ENCODE data around the gene EHBP1L1. TPM values are rescaled to one million over a fixed set of nuclear protein-coding genes. Genes with fewer than 3 reads are reported as not detected.

The EHBP1L1 gene
- total and polyA plus RNA-seq, 12 donors = 30.8 to 113 (median 53.9) TPM

DNA sequence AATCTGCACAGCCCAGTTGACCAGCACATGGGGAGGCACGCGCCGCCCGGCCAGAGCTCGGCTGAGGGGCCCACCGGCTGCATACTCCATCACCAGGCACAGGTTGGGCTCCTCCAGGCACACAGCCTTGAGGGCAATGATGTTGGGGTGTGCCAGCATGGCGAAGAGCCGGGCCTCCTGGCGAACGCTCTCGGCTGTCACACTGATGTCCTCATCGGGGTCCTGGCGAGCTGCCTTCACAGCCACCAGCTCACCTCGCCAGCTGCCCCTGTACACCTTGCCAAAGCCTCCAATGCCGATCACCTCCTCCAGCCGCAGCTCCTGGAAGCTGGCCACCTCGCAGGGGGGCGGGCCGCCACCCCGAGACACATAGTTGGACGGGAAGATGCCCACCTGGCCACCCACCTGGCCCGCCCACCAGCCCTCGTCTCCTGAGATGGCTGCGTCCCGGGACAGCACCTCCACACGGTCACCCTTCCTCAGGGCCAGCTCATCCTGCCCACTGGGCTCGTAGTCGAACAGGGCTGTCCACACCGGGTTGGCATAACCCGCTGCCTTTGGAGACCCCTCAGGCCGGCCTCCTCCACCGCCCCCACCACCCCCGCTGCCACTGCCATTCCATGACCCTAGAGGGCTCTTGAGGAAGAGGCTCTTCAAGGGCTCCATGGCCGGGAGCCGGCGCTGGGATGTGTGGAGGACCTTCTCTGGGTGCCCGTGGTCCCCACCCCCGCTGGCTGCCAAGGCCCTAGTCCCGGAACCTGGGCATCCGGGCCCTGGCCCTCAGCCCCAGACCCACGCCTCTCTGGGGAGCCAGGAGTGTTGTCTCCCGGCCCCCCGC is 37.5 kb downstream of the EHBP1L1 start:
- ATAC-seq = no peak
- Histone ChIP-seq H3K4me1 (peaks cover 36 to 71% (median 63%) of the 10 kb centered on the region in 9 donors), H3K27ac (peak overlapping the region; percentile 88 to 100 (median 98)), H3K27me3 (no peaks in the 10 kb centered on the region), H3K4me3 (peak overlapping the region; percentile 51 to 99 (median 97)), H3K36me3 (peaks cover 2 to 53% (median 12%) of the 10 kb centered on the region in 9 donors), H3K9me3 (no peaks in the 10 kb centered on the region)
- TF ChIP-seq, protein P1, sequence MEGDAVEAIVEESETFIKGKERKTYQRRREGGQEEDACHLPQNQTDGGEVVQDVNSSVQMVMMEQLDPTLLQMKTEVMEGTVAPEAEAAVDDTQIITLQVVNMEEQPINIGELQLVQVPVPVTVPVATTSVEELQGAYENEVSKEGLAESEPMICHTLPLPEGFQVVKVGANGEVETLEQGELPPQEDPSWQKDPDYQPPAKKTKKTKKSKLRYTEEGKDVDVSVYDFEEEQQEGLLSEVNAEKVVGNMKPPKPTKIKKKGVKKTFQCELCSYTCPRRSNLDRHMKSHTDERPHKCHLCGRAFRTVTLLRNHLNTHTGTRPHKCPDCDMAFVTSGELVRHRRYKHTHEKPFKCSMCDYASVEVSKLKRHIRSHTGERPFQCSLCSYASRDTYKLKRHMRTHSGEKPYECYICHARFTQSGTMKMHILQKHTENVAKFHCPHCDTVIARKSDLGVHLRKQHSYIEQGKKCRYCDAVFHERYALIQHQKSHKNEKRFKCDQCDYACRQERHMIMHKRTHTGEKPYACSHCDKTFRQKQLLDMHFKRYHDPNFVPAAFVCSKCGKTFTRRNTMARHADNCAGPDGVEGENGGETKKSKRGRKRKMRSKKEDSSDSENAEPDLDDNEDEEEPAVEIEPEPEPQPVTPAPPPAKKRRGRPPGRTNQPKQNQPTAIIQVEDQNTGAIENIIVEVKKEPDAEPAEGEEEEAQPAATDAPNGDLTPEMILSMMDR (IDR thresholded peaks at IDR 0.05) = no peak
- intact Hi-C loops (cut with DNase I) = loop anchor here in 3 of 10 donors (5.0 kb wide), 2 partner anchors 41 to 71 kb away; partner anchors contain the start of genes FAM89B (in 2 of the 3) and ZNRD2 (in 2 of the 3)
- WGBS, 2 donors = 23 to 26% methylated on average over 39 to 43 of the region's 43 CpGs
- peak in 1 of 2 donors; percentile 43 for DNase-seq

DNA sequence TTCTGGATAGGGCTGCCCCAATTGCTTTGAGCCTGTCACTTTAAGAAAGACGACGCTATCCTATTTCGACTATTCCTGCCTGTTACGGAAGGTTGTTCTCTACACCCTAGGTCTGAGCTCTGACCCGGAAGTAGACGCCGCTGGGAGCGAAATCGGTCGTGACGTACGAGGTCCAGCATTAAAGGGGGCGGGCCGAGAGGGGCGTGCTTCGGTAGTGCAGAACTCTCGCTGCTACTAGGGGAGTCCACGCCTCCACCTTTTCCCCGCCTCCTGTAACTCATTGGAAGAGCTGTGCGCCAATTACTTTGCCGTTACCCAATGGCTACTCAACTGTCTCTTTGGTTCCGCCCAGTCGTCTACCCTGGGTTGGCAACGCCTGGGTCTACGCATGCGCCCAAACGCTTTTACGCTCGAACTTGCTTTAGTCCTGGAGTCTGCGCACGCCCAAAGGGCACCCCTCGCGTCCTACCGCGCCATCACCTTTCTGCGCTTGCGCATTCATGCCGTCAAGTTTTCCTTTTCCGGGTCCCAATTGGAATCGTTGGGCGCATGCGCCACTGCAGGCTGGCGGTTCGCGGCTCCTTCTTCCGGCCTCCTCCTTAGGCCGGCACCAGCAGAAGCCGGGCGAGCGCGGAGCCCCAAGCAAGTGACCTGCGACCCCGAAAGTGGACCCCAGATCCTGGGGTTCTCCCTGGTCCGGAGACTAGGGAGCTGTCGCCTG is 39.5 kb downstream of the EHBP1L1 start, which contains the start of gene PCNX3:
Gene PCNX3 (plus strand): TSS at position 548 of the 721 bp plus-strand sequence. CDS start 536 bp downstream, outside the sequence.
- H3K4me1 ChIP-seq = peaks cover 28 to 50% (median 43%) of the 10 kb centered on the region in 9 donors
- H3K27me3 ChIP-seq = no peaks in the 10 kb centered on the region
- H3K9me3 ChIP-seq = no peaks in the 10 kb centered on the region
- H3K27ac ChIP-seq = peak within 1 kb of the TSS; percentile 92 to 100 (median 98)
- peak; percentile 79 to 91 (median 86) for ATAC-seq
- DNase-seq = peak; percentile 100
- TF ChIP-seq, protein P1 (IDR thresholded peaks at IDR 0.05) = no peak
- H3K4me3 ChIP-seq = peak within 1 kb of the TSS; percentile 91 to 99 (median 97)
- intact Hi-C loops (cut with DNase I) = loop anchor here in 3 of 10 donors (2.0 kb wide), 2 partner anchors 41 to 75 kb away; no protein-coding TSS in a partner anchor
- H3K36me3 ChIP-seq = peaks cover 10 to 53% (median 23%) of the 10 kb centered on the region in 9 donors
- WGBS, 2 donors = 0% methylated on average over 55 of the region's 55 CpGs

DNA sequence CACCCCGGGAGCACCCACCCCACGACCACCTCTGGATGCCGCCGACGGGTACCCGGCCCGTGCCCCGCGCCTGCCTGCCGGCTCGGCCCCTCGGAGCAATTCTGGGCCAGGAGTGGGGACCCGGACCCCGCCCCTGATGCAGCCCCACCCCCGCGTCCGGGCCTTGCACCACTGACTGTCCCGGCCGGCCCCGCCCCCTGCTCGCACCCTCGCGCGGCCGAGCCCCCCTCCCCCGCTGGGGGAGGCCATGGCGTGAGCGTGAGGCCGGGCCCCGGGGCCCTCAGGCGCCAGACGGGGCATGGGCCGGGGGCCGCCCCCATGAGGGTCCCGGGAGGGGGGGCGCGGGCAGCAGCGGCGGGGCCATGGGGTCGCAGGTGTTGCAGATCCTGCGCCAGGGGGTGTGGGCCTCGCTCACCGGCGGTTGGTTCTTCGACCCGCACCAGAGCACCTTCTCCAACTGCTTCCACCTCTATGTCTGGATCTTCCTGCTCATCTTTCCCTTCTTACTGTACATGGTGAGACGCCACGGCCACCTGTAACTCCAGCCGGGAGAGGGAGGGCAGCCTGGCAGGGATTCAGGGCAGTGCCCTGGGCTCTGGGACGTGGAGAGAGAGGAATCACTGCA is 40.2 kb downstream of the EHBP1L1 start:
- WGBS, 2 donors = 1% methylated on average over 41 to 50 of the region's 50 CpGs
- Histone ChIP-seq H3K27me3 (no peaks in the 10 kb centered on the region), H3K36me3 (peaks cover 10 to 55% (median 30%) of the 10 kb centered on the region in 9 donors), H3K27ac (peak overlapping the region; percentile 89 to 100 (median 96)), H3K4me3 (peak overlapping the region; percentile 87 to 99 (median 96)), H3K9me3 (no peaks in the 10 kb centered on the region), H3K4me1 (peaks cover 24 to 45% (median 36%) of the 10 kb centered on the region in 9 donors)
- DNase-seq (no peak), ATAC-seq (peak in 2 of 8 donors; percentile 2 to 6)
- TF ChIP-seq, protein P1 (IDR thresholded peaks at IDR 0.05) = no peak
- intact Hi-C loops (cut with DNase I) = loop anchor here in 3 of 10 donors (2.0 kb wide), 2 partner anchors 41 to 75 kb away; no protein-coding TSS in a partner anchor
